Panc1 (cell line): Measurements from ENCODE around the gene GIMAP6. TPM values are rescaled to one million over a fixed set of nuclear protein-coding genes. Genes with fewer than 3 reads are reported as not detected.

Source experiments
- ATAC-seq: fragments of 200-7000 bp; cut with Tn5 transposase; 2 replicates; pipeline ENCODE4 v1.9.1; 2020; ENCODE audit warnings: mild to moderate bottlenecking, moderate library complexity
- BruUV-seq: library from RNA; stranded (reverse); fragments of 400-500 nt; replicated peaks from 2 replicates; lab custom pipeline; 2021; lab: Mats Ljungman, UMichigan
- CTCF ChIA-PET: fragments of 300-600 bp; sonication (Branson Sonifier 250); formaldehyde crosslinking; loops from one replicate; lab custom pipeline; 2022; ENCODE audit warnings: antibody characterized with exemption; lab: Charles Lee
- POLR2A ChIA-PET: fragments of 300-600 bp; sonication (Branson Sonifier 250); formaldehyde crosslinking; loops from one replicate; lab custom pipeline; 2022; ENCODE audit warnings: antibody characterized with exemption; lab: Charles Lee
- DNase-seq: peaks from one replicate; pipeline ENCODE4 v3.0.0-alpha.2; 2010; ENCODE audit warnings: low read depth, low spot score
- H3K27ac ChIP-seq: 2 replicates; pipeline ENCODE4 v1.5.1; 2011; ENCODE audit warnings: mild to moderate bottlenecking, low read length, inconsistent platforms
- H3K27me3 ChIP-seq: fragments of 200-500 bp; sonication (Bioruptor generic); 2 replicates; pipeline ENCODE4 v1.6.0; 2014; ENCODE audit warnings: low read length, inconsistent platforms; ENCODE audit not compliant: control insufficient read depth, insufficient read depth
- H3K36me3 ChIP-seq: fragments of 200-500 bp; sonication (Bioruptor generic); 2 replicates; pipeline ENCODE4 v1.5.1; 2014; ENCODE audit warnings: inconsistent platforms, mild to moderate bottlenecking, low read length, moderate library complexity; ENCODE audit not compliant: control insufficient read depth, insufficient read depth
- H3K4me1 ChIP-seq: 2 replicates; pipeline ENCODE4 v1.5.1; 2011; ENCODE audit warnings: inconsistent platforms, mild to moderate bottlenecking, low read length, moderate library complexity; ENCODE audit not compliant: control insufficient read depth, insufficient read depth
- H3K4me3 ChIP-seq, 2 experiments: 2 replicates each; pipeline ENCODE4 v1.5.1; 2011 to 2012; ENCODE audit warnings: low read depth in 2 of 2, low read length in 2 of 2, mild to moderate bottlenecking in 2 of 2, inconsistent platforms in 1 of 2, moderate library complexity in 1 of 2
- H3K9me3 ChIP-seq: fragments of 200-500 bp; sonication (Bioruptor generic); 2 replicates; pipeline ENCODE4 v1.5.1; 2014; ENCODE audit warnings: low read depth, mild to moderate bottlenecking, inconsistent platforms, low read length, moderate library complexity; ENCODE audit not compliant: control insufficient read depth, insufficient read depth
- CTCF ChIP-seq: fragments of 450-650 bp; IDR thresholded peaks from 2 replicates; pipeline ENCODE4 v1.5.1; 2017; ENCODE audit warnings: mild to moderate bottlenecking
- POLR2AphosphoS5 ChIP-seq: IDR thresholded peaks from 2 replicates; pipeline ENCODE4 v1.6.1; 2012; ENCODE audit warnings: mild to moderate bottlenecking, low read depth, low read length, moderate library complexity
- REST ChIP-seq, 2 experiments: IDR thresholded peaks; 2 replicates each; pipeline ENCODE4 v1.6.1; 2011 to 2012; ENCODE audit warnings: low read depth in 2 of 2, control low read depth in 1 of 2, low read length in 1 of 2, mild to moderate bottlenecking in 1 of 2, moderate library complexity in 1 of 2; ENCODE audit not compliant: insufficient read depth in 1 of 2
- SIN3A ChIP-seq: IDR thresholded peaks from 2 replicates; pipeline ENCODE4 v1.6.1; 2012; ENCODE audit warnings: low read depth, mild to moderate bottlenecking, low read length, moderate library complexity, borderline replicate concordance; ENCODE audit not compliant: insufficient read depth
- TCF7L2 ChIP-seq: IDR thresholded peaks from 2 replicates; pipeline ENCODE4 v1.6.1; 2011; ENCODE audit warnings: mild to moderate bottlenecking, low read depth, low read length, inconsistent platforms
- in situ Hi-C: cut with HindIII; loops from 2 replicates; pipeline ENCODE4 v1.10.0; 2016; ENCODE audit warnings: low sequenced_read_pairs, low pct_unique_long_range_greater_than_20kb
- intact Hi-C: fragments of 100-400 bp; cut with micrococcal nuclease; formaldehyde crosslinking; loops from one replicate; pipeline ENCODE4 v1.10.0; 2022; ENCODE audit not compliant: unreplicated experiment
- total RNA-seq: library from RNA; stranded (reverse); gene quantifications from one replicate; pipeline ENCODE4 v1.2.1, GENCODE V29; 2021; ENCODE audit not compliant: unreplicated experiment

GIMAP6 gene
- total RNA-seq, 1 experiment from 2014 or later = 0.23 TPM

GRCh38 chr7:150586785-150587152 is 45.4 kb downstream of the GIMAP6 start:
- POLR2A ChIA-PET = no interaction called here
- TF ChIP-seq REST (IDR thresholded peaks at IDR 0.05; ENCODE audit: insufficient read depth in 1 of 2, low read depth in 2 of 2, low read length in 1 of 2) (no peak), TCF7L2 (no peak), CTCF (no peak), POLR2AphosphoS5 (no peak), SIN3A (no peak)
- no TSS peak for BruUV-seq
- Histone ChIP-seq H3K27me3 (no peaks in the 10 kb centered on the region; the same call in 1 of the 2 replicates), H3K36me3 (no peaks in the 10 kb centered on the region), H3K4me3 (no peak overlapping the region), H3K27ac (no peak overlapping the region), H3K4me1 (no peaks in the 10 kb centered on the region), H3K9me3 (no peaks in the 10 kb centered on the region)
- in situ Hi-C loops (no loop called here), intact Hi-C loops (no loop called here)
- ATAC-seq (no peak), DNase-seq (no peak)
- CTCF ChIA-PET = no interaction called here

GRCh38 chr7:150586068-150586784 is 46.0 kb downstream of the GIMAP6 start:
- ChIA-PET CTCF (no interaction called here), POLR2A (no interaction called here)
- intact Hi-C loops (no loop called here), in situ Hi-C loops (no loop called here)
- Histone ChIP-seq H3K36me3 (no peaks in the 10 kb centered on the region), H3K9me3 (no peaks in the 10 kb centered on the region), H3K4me3 (no peak overlapping the region), H3K27ac (no peak overlapping the region), H3K4me1 (no peaks in the 10 kb centered on the region), H3K27me3 (no peaks in the 10 kb centered on the region; the same call in none of the 2 replicates)
- ATAC-seq = no peak
- TF ChIP-seq TCF7L2 (no peak), SIN3A (no peak), POLR2AphosphoS5 (no peak), REST (IDR thresholded peaks at IDR 0.05; ENCODE audit: insufficient read depth in 1 of 2, low read depth in 2 of 2, low read length in 1 of 2) (no peak), CTCF (no peak)
- no TSS peak for BruUV-seq
- no peak for DNase-seq
